GM20000 (cell line): ENCODE results near the gene DHX58.
"Not testable (repeated sequence)": the region's sequence is repeated elsewhere in the genome, so short reads cannot be mapped to it uniquely, and the experiment has no call there.

Source experiments
- DNase-seq: peaks from one replicate; pipeline ENCODE4 v3.0.0; 2012; ENCODE audit warnings: low spot score
- TF ChIP-seq, protein P1 (sequence below): IDR thresholded peaks from 2 replicates; pipeline ENCODE4 v1.5.1; 2012; ENCODE audit warnings: mild to moderate bottlenecking, control low read depth; ENCODE audit errors: extremely low read depth, missing control alignments

The DHX58 gene

DNA sequence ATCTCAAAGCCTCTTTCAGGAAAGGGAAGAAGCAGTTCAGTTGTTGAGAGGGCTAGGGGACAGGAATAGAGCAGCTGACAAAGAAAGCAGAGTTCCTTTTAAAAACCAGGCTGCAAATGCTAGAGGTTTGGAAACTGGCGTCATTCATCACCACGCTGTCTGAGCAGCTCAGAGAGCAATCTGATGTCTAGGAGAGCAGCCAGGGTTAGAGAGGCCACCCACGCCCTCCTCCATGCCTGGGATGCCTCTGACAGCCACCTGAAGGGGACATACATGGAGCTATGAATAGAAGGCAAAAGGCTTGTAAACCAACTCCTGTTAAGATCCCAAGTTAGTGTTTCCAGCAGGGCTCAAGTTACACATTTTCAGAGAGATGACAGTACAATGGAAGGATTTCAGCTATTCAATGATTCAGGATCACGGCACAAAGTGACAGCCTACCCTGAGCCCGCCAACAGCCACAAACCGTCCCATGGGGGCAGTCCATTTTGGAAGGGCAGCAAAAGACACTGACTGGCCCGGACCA is 29.9 kb upstream of the DHX58 start:
- TF ChIP-seq, protein P1, sequence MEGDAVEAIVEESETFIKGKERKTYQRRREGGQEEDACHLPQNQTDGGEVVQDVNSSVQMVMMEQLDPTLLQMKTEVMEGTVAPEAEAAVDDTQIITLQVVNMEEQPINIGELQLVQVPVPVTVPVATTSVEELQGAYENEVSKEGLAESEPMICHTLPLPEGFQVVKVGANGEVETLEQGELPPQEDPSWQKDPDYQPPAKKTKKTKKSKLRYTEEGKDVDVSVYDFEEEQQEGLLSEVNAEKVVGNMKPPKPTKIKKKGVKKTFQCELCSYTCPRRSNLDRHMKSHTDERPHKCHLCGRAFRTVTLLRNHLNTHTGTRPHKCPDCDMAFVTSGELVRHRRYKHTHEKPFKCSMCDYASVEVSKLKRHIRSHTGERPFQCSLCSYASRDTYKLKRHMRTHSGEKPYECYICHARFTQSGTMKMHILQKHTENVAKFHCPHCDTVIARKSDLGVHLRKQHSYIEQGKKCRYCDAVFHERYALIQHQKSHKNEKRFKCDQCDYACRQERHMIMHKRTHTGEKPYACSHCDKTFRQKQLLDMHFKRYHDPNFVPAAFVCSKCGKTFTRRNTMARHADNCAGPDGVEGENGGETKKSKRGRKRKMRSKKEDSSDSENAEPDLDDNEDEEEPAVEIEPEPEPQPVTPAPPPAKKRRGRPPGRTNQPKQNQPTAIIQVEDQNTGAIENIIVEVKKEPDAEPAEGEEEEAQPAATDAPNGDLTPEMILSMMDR = no peak
- no peak for DNase-seq

DNA sequence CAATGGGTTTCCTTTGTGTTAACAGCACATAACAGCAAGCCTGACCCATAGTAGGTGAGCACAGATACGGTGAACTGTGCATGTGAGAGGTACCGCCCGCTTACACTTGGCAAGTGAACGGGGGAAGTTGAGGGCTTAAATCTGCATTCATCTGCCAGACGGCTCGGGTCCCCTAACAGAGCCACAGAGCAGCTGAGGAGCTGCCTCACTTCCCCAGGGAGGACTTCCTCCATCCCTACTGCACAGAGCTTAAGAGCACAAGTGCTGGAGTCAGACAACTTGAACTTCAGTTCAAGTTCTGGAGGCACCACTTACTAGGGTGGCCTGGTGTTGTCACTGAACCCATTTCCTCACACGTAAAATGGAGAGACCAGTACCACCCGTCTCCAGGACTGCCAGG is 28.9 kb upstream of the DHX58 start:
- TF ChIP-seq, protein P1 = no peak

DNA sequence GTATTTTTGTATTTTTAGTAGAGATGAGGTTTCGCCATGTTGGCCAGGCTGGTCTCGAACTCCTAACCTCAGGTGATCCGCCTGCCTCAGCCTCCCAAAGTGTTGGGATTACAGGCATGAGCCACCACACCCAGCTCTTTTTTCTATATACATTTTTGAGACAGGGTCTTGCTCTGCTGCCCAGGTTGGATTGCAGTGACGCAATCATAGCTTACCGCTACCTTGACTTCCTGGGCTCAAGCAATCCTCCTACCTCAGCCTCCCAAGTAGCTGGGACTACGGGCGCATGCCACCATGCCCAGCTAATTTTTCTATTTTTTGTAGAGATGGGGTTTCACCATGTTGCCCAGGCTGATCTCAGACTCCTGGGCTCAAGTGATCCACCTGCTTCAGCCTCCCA is 28.2 kb upstream of the DHX58 start:
- not testable (repeated sequence) for DNase-seq

More for the DNA sequence above, 28.9 kb upstream of the DHX58 start:
- DNase-seq = no peak

DNA sequence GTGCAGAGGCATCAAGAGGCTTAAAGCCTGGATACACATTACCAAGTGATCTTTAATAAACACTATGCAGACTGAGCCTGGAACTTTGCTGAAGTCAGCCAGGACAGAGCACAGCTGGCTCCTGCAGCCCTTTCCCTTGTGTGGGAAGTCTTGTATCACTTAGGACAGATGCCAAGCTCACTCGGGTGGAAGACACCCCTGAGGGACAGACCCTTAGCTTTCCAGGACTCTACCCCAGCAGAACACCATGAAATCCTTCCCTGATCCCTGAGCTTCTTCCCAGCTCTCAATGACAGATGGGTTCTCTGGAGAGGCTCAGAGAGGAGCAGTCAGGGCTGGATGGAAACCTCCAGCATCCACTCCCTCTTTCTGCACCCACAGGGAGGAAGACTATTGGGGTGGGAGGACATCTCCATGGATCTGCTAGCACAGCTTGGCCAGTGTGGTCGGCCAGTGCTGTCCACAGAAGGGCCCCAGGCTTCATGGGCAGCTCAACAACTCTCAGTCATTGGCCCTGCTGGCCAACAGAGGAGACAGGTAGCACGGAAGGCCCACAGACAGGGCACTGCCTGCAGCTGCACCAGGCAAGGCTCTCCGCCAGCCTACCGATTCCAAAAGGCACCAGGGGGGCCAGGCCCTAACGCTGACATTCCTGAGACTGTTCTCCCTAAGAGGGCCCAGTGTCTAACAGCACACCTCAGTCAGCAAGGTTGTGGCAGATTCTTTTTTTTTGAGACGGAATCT is 26.4 kb upstream of the DHX58 start:
- TF ChIP-seq, protein P1 = no peak
- no peak for DNase-seq

DNA sequence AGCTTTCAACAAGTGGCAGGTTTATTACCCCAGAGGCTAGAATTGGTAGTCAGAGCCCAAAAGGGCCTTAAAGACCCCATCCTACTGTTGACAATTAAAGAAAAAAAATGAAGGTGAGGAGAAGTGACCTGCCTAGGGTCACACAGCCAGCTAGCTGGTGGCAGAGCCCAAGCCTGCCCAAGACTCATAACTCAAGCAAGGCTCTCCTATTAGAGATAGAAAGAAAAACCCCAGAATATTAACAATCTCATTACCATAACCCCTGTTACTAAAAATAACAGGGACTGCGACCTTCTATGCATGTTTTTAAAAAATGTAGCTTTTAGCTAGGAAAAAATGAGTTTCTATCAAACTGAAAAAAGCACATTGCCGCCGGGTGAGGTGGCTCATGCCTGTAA is 24.1 kb upstream of the DHX58 start:
- TF ChIP-seq, protein P1 = no peak
- no peak for DNase-seq

DNA sequence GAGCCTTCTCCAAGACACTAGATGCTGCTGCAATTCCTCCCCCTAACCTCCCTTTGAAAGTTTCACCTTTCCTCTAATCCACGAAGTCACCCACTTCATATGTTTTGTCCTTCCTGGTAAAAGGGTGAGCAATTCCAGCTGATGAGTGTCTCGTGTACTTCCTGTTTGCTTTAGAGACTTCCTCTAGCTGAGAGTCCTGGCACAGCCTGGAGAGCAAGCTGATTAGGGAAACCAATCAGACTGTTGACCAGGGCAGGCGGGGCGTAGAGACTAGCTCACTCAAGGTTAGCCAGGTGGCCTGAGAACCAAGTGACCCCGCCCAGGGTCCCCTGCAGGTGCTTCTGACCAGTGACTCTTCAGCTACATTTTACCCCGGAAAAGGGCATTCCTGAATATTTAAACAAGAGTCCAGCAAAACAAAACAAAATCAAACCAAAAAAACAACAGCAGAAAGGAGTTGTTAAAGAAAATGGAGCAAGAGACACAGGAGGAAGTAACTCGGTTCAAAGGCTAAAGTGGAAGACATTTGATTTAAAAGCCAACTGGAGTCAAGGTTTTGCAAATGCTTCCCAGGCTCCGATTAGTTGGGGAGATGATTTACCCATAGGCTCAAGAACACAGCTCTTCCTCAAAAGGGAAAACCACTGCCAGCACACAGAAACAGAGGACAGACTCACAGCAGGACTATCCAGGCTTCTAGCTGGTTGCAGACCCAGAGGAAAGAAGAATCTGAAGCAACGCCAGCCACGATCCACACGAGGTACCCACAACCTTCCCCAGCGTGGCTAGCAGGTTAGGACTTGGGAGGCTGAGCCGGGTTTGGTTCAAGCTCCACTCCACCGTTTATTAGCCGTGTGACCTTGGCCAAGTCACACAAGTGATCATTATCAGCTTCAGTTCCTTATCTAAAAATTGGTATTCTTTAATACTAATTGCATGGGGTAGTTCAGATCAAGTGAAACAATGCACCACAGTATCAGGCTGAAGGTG is 23.4 kb upstream of the DHX58 start:
- DNase-seq = no peak
- TF ChIP-seq, protein P1 = no peak

DNA sequence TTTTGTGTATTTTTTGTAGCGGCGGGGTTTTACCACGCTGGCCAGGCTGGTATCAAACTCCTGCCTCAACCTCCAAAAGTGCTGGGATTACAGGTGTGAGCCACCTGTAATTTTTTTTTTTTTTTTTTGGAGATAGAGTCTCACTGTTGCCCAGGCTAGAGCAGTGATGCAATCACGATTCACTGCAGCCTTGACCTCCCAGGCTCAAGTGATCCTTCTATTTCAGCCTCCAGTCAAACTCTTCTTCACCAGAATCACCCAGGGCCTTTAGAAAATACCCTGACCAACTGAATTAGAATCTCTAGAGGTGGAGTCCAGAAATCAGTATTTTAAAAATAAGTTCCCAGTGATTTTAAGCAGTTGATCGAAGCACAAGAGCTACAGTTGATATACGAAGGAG is 22.6 kb upstream of the DHX58 start:
- DNase-seq = no peak
- TF ChIP-seq, protein P1 = no peak
